ENCODE measurements around the gene TRERF1.

The TRERF1 gene

GRCh38 chr6:42419490-42420280, 32.0 kb downstream of the TRERF1 start:
- no peak for DNase-seq

GRCh38 chr6:42418724-42419123, 33.0 kb downstream of the TRERF1 start:
- no peak for DNase-seq

GRCh38 chr6:42417641-42418112, 34.0 kb downstream of the TRERF1 start:
- peak; percentile 33 for DNase-seq

GRCh38 chr6:42411406-42411805, 40.3 kb downstream of the TRERF1 start:
- DNase-seq: no peak

GRCh38 chr6:42410861-42411260, 40.9 kb downstream of the TRERF1 start:
- no peak for DNase-seq

- DNase-seq: no peak
Observed at GRCh38 chr6:42409581-42409980, 42.1 kb downstream of the TRERF1 start.

- DNase-seq: no peak
Observed at GRCh38 chr6:42407379-42407778, 44.3 kb downstream of the TRERF1 start.

GRCh38 chr6:42406306-42407280, 45.1 kb downstream of the TRERF1 start:
- no peak for DNase-seq

GRCh38 chr6:42405021-42405420, 46.7 kb downstream of the TRERF1 start:
- DNase-seq: peak; percentile 41

GRCh38 chr6:42404484-42404883, 47.2 kb downstream of the TRERF1 start:
- DNase-seq: no peak

GRCh38 chr6:42403831-42404230, 47.9 kb downstream of the TRERF1 start:
- DNase-seq: no peak

- no peak for DNase-seq
Observed at GRCh38 chr6:42403421-42403820, 48.3 kb downstream of the TRERF1 start.

- no peak for DNase-seq
Observed at GRCh38 chr6:42402184-42402583, 49.5 kb downstream of the TRERF1 start.

GRCh38 chr6:42401613-42401951, 50.1 kb downstream of the TRERF1 start:
- no peak for DNase-seq

- DNase-seq: no peak
Observed at GRCh38 chr6:42400886-42401612, 50.7 kb downstream of the TRERF1 start.

GRCh38 chr6:42400061-42400760, 51.5 kb downstream of the TRERF1 start:
- peak; percentile 53 for DNase-seq

GRCh38 chr6:42396720-42397119, 55.0 kb downstream of the TRERF1 start:
- DNase-seq: no peak

GRCh38 chr6:42394881-42395620, 56.7 kb downstream of the TRERF1 start:
- DNase-seq: no peak

- no peak for DNase-seq
Observed at GRCh38 chr6:42394151-42394550, 57.6 kb downstream of the TRERF1 start.

GRCh38 chr6:42393339-42393738, 58.4 kb downstream of the TRERF1 start:
- peak; percentile 6 for DNase-seq

- DNase-seq: no peak
Observed at GRCh38 chr6:42392833-42393232, 58.9 kb downstream of the TRERF1 start.

- no peak for DNase-seq
Observed at GRCh38 chr6:42391441-42391840, 60.3 kb downstream of the TRERF1 start.

All from right hindlimb (tissue), 1 donor.